Liver (tissue), 3 donors: Measurements from ENCODE around the gene ZNF175.

Source experiments
- CTCF ChIP-seq: fragments of 150-350 bp; IDR thresholded peaks from 2 replicates; pipeline ENCODE4 v1.5.1; 2017; ENCODE audit warnings: improper control_type of control experiment, low read depth, low read length; ENCODE audit not compliant: missing input control
- GABPA ChIP-seq, 2 donors: IDR thresholded peaks in 1 of 2; conservative IDR thresholded peaks in 1 of 2; 2 replicates each; pipeline ENCODE4 v1.6.1; 2016; ENCODE audit warnings: antibody characterized with exemption in 2 of 2, mild to moderate bottlenecking in 1 of 2, moderate library complexity in 1 of 2
- MAX ChIP-seq: IDR thresholded peaks from 2 replicates; pipeline ENCODE4 v1.6.1; 2016; ENCODE audit warnings: antibody characterized with exemption
- NR2F2 ChIP-seq: IDR thresholded peaks from 2 replicates; pipeline ENCODE4 v1.6.1; 2016; ENCODE audit warnings: antibody characterized with exemption
- RAD21 ChIP-seq, 2 donors: IDR thresholded peaks; 2 replicates each; pipeline ENCODE4 v1.6.1; 2016; ENCODE audit warnings: antibody characterized with exemption in 2 of 2, mild to moderate bottlenecking in 2 of 2
- REST ChIP-seq: IDR thresholded peaks from 2 replicates; pipeline ENCODE4 v1.6.1; 2016; ENCODE audit warnings: antibody characterized with exemption, mild to moderate bottlenecking
- SP1 ChIP-seq: IDR thresholded peaks from 2 replicates; pipeline ENCODE4 v1.6.1; 2018; ENCODE audit warnings: antibody characterized with exemption, mild to moderate bottlenecking
- TAF1 ChIP-seq: conservative IDR thresholded peaks from 2 replicates; pipeline ENCODE4 v1.6.1; 2016; ENCODE audit warnings: antibody characterized with exemption, mild to moderate bottlenecking
- YY1 ChIP-seq: IDR thresholded peaks from 2 replicates; pipeline ENCODE4 v1.6.1; 2016; ENCODE audit warnings: antibody characterized with exemption, mild to moderate bottlenecking
- ZBTB33 ChIP-seq: IDR thresholded peaks from 2 replicates; pipeline ENCODE4 v1.6.1; 2016; ENCODE audit warnings: antibody characterized with exemption
- donor health status: healthy.
- donor health status: healthy.

DNA sequence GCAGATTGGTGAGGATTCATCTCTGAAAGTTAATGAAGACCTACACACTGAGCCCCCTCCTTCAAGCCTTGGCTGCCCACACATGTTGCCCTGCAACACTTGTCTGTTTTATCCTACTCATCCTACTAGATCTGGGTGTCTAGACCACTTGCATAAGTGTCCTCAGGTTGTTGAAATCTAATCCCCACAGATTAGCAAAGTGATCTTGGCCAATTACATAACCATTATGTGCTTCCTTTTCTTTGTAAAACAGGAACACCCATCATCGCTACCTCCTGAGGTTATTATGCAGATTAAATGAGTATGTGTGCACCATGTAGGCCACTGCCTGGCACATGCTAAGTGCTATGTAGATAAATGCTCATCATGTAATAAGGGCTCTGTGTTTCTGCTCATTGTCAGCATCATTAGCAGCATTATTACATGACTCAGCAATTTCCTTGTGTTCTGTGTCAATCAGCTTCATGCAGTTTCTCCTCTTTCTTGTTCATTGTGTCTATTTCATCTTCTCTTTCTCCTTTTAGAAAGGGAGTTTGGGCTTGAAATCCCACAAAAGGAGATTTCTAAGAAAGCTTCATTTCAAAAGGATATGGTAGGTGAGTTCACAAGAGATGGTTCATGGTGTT lies 15.1 kb downstream of the ZNF175 start:
- TF ChIP-seq CTCF (no peak), GABPA (IDR thresholded peaks at IDR 0.05 in 1 of 2, conservative IDR thresholded peaks at IDR 0.05 in 1 of 2) (no peak), YY1 (no peak), SP1 (no peak), TAF1 (no peak), RAD21 (IDR thresholded peaks at IDR 0.05) (no peak), NR2F2 (no peak), REST (no peak), ZBTB33 (no peak), MAX (no peak)
